GM12878 (cell line): ENCODE measurements around the gene ALG12. TPM values are rescaled to one million over a fixed set of nuclear protein-coding genes. Genes with fewer than 3 reads are reported as not detected.

Source experiments
- ATAC-seq: fragments of 200-7000 bp; cut with Tn5 transposase; 3 replicates; pipeline ENCODE4 v1.9.1; 2020; ENCODE audit warnings: mild to moderate bottlenecking, moderate library complexity
- BruUV-seq: library from RNA; stranded (reverse); fragments of 400-500 nt; replicated peaks from 2 replicates; lab custom pipeline; 2021; lab: Mats Ljungman, UMichigan
- CTCF ChIA-PET: fragments of 300-600 bp; sonication (Branson Sonifier 250); formaldehyde crosslinking; extraction: SDS; loops from one replicate; lab custom pipeline; 2021; ENCODE audit warnings: inconsistent platforms; lab: Yijun Ruan, JAX
- POLR2A ChIA-PET: fragments of 350-600 bp; formaldehyde crosslinking; extraction: SDS; loops from one replicate; lab custom pipeline; 2021; ENCODE audit warnings: inconsistent platforms; lab: Charles Lee
- RAD21 ChIA-PET: fragments of 300-600 bp; sonication (Branson Sonifier 250); formaldehyde crosslinking; loops from one replicate; lab custom pipeline; 2023; ENCODE audit warnings: antibody characterized with exemption; ENCODE audit not compliant: unreplicated experiment; lab: Charles Lee
- SMC1A ChIA-PET: fragments of 300-600 bp; sonication (Branson Sonifier 250); formaldehyde crosslinking; loops from one replicate; lab custom pipeline; 2023; ENCODE audit not compliant: unreplicated experiment, uncharacterized antibody; lab: Charles Lee
- DNase-seq: peaks from one replicate; pipeline ENCODE4 v3.0.0-alpha.2; 2011; ENCODE audit warnings: low read depth, low spot score
- FAIRE-seq: peaks from 3 replicates; lab custom pipeline; 2011; peaks lifted over from hg19 to GRCh38; lab: Jason Lieb, UNC
- H2AFZ ChIP-seq: 2 replicates; pipeline ENCODE4 v1.6.0; 2011; ENCODE audit warnings: low read depth, low read length, control low read depth; ENCODE audit not compliant: control insufficient read depth
- H3K27ac ChIP-seq: 2 replicates; pipeline ENCODE4 v1.5.1; 2011; ENCODE audit warnings: control low read depth; ENCODE audit not compliant: control insufficient read depth, insufficient read depth
- H3K27me3 ChIP-seq, 2 experiments: replicated peaks in 1 of 2; 2 replicates each; pipeline versions ENCODE4 v1.6.0 to v1.6.1; 2011; ENCODE audit warnings: low read length in 1 of 2; ENCODE audit not compliant: control insufficient read depth in 2 of 2, insufficient read depth in 2 of 2
- H3K36me3 ChIP-seq, 2 experiments: 2 replicates each; pipeline ENCODE4 v1.5.1; 2011; ENCODE audit warnings: low read length in 1 of 2; ENCODE audit not compliant: control insufficient read depth in 2 of 2, insufficient read depth in 2 of 2
- H3K4me1 ChIP-seq: 2 replicates; pipeline ENCODE4 v1.6.1; 2011; ENCODE audit warnings: mild to moderate bottlenecking, low read length, moderate library complexity, mixed read lengths; ENCODE audit not compliant: control insufficient read depth, insufficient read depth
- H3K4me2 ChIP-seq: 2 replicates; pipeline ENCODE4 v1.6.0; 2011; ENCODE audit warnings: control low read depth; ENCODE audit not compliant: control insufficient read depth, insufficient read depth
- H3K4me3 ChIP-seq: fragments of 200-600 bp; sonication (generic); 2 replicates; pipeline ENCODE4 v1.5.1; 2016
- H3K79me2 ChIP-seq: 2 replicates; pipeline ENCODE4 v1.6.0; 2011; ENCODE audit warnings: low read length; ENCODE audit not compliant: control insufficient read depth, insufficient read depth
- H3K9ac ChIP-seq: 2 replicates; pipeline ENCODE4 v1.8.0; 2011; ENCODE audit warnings: low read length, control low read depth, mixed read lengths; ENCODE audit not compliant: control insufficient read depth, insufficient read depth
- H3K9me3 ChIP-seq: replicated peaks from 3 replicates; pipeline ENCODE4 v1.5.1; 2011; ENCODE audit warnings: mild to moderate bottlenecking, low read length; ENCODE audit not compliant: control insufficient read depth, insufficient read depth
- H4K20me1 ChIP-seq: 2 replicates; pipeline ENCODE4 v1.6.0; 2011; ENCODE audit not compliant: control insufficient read depth, insufficient read depth
- CBX5 ChIP-seq: sonication (generic); IDR thresholded peaks from 2 replicates; pipeline ENCODE4 v1.6.1; 2016; ENCODE audit warnings: low read depth, moderate library complexity, mild to moderate bottlenecking, inconsistent platforms
- CHD2 ChIP-seq: IDR thresholded peaks from 2 replicates; pipeline ENCODE4 v1.6.1; 2011; ENCODE audit warnings: low read depth, low read length, improper control_type of control experiment, borderline replicate concordance
- CREB1 ChIP-seq: IDR thresholded peaks from 2 replicates; pipeline ENCODE4 v1.6.1; 2012; ENCODE audit warnings: low read depth, mild to moderate bottlenecking, inconsistent platforms
- GABPA ChIP-seq: IDR thresholded peaks from 2 replicates; pipeline ENCODE4 v1.6.1; 2014; ENCODE audit warnings: antibody characterized with exemption, low read depth, mild to moderate bottlenecking, inconsistent platforms
- HCFC1 ChIP-seq: fragments of 150-350 bp; IDR thresholded peaks from 2 replicates; pipeline ENCODE4 v1.6.1; 2014; ENCODE audit warnings: low read length
- IKZF1 ChIP-seq: fragments of 450-650 bp; conservative IDR thresholded peaks from 2 replicates; pipeline ENCODE4 v1.6.1; 2017; ENCODE audit warnings: antibody characterized with exemption, mild to moderate bottlenecking
- JUND ChIP-seq: IDR thresholded peaks from 2 replicates; pipeline ENCODE4 v1.6.1; 2012; ENCODE audit warnings: low read depth, mild to moderate bottlenecking, low read length, improper control_type of control experiment, moderate library complexity
- MYB ChIP-seq: fragments of 150-350 bp; IDR thresholded peaks from 2 replicates; pipeline ENCODE4 v1.6.1; 2014; ENCODE audit warnings: mild to moderate bottlenecking, low read depth, low read length, borderline replicate concordance
- NR2F1 ChIP-seq: fragments of 450-650 bp; conservative IDR thresholded peaks from 2 replicates; pipeline ENCODE4 v1.6.1; 2017; ENCODE audit warnings: mild to moderate bottlenecking
- POLR2A ChIP-seq: IDR thresholded peaks from 2 replicates; pipeline ENCODE4 v1.6.1; 2011; ENCODE audit warnings: low read depth, mild to moderate bottlenecking, low read length
- POU2F2 ChIP-seq: IDR thresholded peaks from 3 replicates; pipeline ENCODE4 v1.6.1; 2011; ENCODE audit warnings: low read depth, mild to moderate bottlenecking, low read length, borderline replicate concordance
- RAD21 ChIP-seq: IDR thresholded peaks from 2 replicates; pipeline ENCODE4 v1.6.1; 2011; ENCODE audit warnings: mild to moderate bottlenecking, low read depth, low read length, moderate library complexity; ENCODE audit not compliant: insufficient read depth
- RBBP5 ChIP-seq: fragments of 200-600 bp; sonication (generic); conservative IDR thresholded peaks from 2 replicates; pipeline ENCODE4 v1.6.1; 2016
- ZNF217 ChIP-seq: fragments of 450-650 bp; IDR thresholded peaks from 2 replicates; pipeline ENCODE4 v1.6.1; 2017; ENCODE audit warnings: antibody characterized with exemption, mild to moderate bottlenecking
- WGBS: methylation state at CpG from one replicate; pipeline ENCODE4 v1.1.6; 2016; ENCODE audit warnings: low lambda C conversion rate; ENCODE audit not compliant: insufficient replicate concordance, insufficient coverage; ENCODE audit errors: missing lambda C conversion rate; 5-methylcytosine and 5-hydroxymethylcytosine counted together
- in situ Hi-C: fragments of 300-500 bp; cut with MboI; formaldehyde crosslinking; loops from 9 replicates; pipeline ENCODE4 v1.14.3; 2018; ENCODE audit warnings: mixed read lengths
- intact Hi-C: fragments of 100-400 bp; cut with micrococcal nuclease; formaldehyde crosslinking; loops from one replicate; pipeline ENCODE4 v1.14.2; 2022; ENCODE audit not compliant: unreplicated experiment
- polyA plus RNA-seq, 11 experiments: library from polyadenylated mRNA; depleted of rRNA in 4 of 11; unstranded in 6 of 11; stranded (reverse) in 5 of 11; fragments of >200 nt; fragmentation: Nextera tagmentation in 4 of 11; fragmentation: Illumina TruSeq in 1 of 11; extraction: Ambion mirVana in 4 of 11; extraction: Trizol in 1 of 11; gene quantifications; 1 replicate in 1 of 11; 2 replicates in 10 of 11; pipeline versions ENCODE4 v1.2.1 to v1.2.3, GENCODE V29; 2011 to 2016; ENCODE audit warnings: inconsistent platforms in 2 of 11, missing spikeins in 2 of 11, low read depth in 1 of 11
- total RNA-seq, 4 experiments: library from RNA; depleted of rRNA in 3 of 4; stranded (reverse); fragments of >200 nt in 3 of 4; fragmentation: Illumina TruSeq in 1 of 4; extraction: Trizol in 1 of 4; gene quantifications; 2 replicates each; pipeline versions ENCODE4 v1.2.1 to v1.2.3, GENCODE V29; 2013 to 2021
- TF ChIP-seq, protein P1 (sequence below): IDR thresholded peaks from 2 replicates; pipeline ENCODE4 v1.6.1; 2011; ENCODE audit warnings: borderline replicate concordance, low read depth, mild to moderate bottlenecking, moderate library complexity, mixed read lengths, low read length; ENCODE audit not compliant: insufficient read depth; ENCODE audit errors: extremely low read length
- TF ChIP-seq, protein P2 (sequence below): fragments of 450-650 bp; conservative IDR thresholded peaks from 2 replicates; pipeline ENCODE4 v1.6.1; 2017; ENCODE audit warnings: mild to moderate bottlenecking, moderate library complexity

ALG12 gene
- total and polyA plus RNA-seq, 10 of the 15 experiments (the other 5 are each of a cell fraction or from before 2014, with no cell fraction given) = 0.22 to 23.4 (median 6.6) TPM

DNA sequence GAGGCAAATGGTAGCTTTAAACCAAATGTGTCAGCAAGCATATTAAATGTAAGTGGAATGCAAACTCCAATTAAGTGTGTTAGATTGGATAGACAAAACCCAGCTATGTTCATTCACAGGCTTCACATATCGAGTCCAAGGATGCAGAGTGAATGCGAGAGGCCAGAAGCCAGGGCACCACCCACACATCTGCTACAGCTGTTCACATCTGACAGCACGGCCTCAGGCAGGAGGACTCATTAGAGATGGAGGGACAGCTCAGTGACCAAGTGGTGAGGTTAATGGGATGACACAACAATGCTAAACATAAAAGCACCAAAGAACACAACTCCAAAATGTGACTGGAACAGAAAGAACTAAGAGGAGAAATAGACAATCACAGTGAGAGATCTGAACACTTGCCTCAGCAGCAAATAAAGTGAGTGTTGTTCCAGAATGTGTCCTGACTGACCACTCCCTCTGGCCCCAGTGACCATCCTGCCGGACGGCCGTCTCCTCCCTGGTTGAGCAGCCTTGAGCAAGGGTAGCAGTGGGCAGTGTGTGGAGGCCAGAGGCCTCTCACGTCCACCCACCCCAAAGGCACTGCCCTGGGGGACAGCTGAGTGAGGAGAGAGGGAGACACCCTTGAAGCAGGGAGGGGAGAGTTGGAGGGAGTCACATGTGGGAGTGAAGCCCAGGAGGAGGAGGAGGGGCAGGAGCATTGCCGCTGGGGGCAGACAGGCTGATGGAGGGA, 23.8 kb downstream of the ALG12 start:
- in situ Hi-C loops = no loop called here
- ChIA-PET CTCF (interaction anchor here (0.9 kb wide), 1 partner anchor 13 kb away, joined by 3 read pairs; no protein-coding TSS in a partner anchor), SMC1A (no interaction called here), POLR2A (interaction anchor here (1.1 kb wide), 1 partner anchor 19 kb away, joined by 4 read pairs; no protein-coding TSS in a partner anchor), RAD21 (no interaction called here)
- H3K4me1 ChIP-seq = no peaks in the 10 kb centered on the region
- H3K36me3 ChIP-seq = peaks cover 0 to 20% of the 10 kb centered on the region in 2 experiments; a peak in 3 of 4 replicates
- no peak for DNase-seq
- no peaks in the 10 kb centered on the region for H3K27me3 ChIP-seq
- TF ChIP-seq ZNF217 (no peak), POU2F2 (no peak), POLR2A (peak; percentile 55)
- no peak for FAIRE-seq
- no peak overlapping the region for H3K4me2 ChIP-seq
- H3K9ac ChIP-seq = no peak overlapping the region
- no TSS peak for BruUV-seq
- 91% methylated on average over 8 of the region's 8 CpGs for WGBS
- H2AFZ ChIP-seq = no peak overlapping the region
- no peaks in the 10 kb centered on the region for H3K79me2 ChIP-seq
- H4K20me1 ChIP-seq = no peaks in the 10 kb centered on the region
- no peak overlapping the region for H3K27ac ChIP-seq
- no peak overlapping the region for H3K4me3 ChIP-seq
- no peak for ATAC-seq
- intact Hi-C loops = no loop called here
- H3K9me3 ChIP-seq = no peaks in the 10 kb centered on the region; the same call in 2 of the 3 replicates

DNA sequence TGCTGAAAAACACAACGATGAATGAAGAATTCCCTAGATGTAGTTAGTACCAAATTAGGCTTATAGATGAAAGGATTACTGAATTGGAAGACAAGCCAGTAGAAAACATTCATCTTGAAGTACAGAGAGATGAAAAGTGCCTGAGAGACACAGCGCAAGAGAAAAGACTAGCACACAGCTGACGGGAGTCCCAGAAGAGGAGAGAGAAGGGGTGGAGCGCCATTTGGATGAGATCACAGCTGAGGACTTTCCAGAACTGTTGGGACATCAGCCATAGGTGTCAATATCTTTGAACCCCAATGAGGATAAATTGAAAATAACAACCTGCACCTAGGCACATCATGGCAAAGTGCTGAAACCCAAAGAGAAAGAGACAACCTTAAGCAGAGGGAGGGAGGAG, 25.2 kb downstream of the ALG12 start:
- no peak overlapping the region for H3K4me2 ChIP-seq
- peaks cover 2% of the 10 kb centered on the region; the same call in 1 of the 3 replicates for H3K9me3 ChIP-seq
- intact Hi-C loops = no loop called here
- H3K9ac ChIP-seq = no peak overlapping the region
- H3K36me3 ChIP-seq = peaks cover 7 to 26% of the 10 kb centered on the region in 2 experiments
- no peak for FAIRE-seq
- CTCF ChIA-PET = no interaction called here
- H3K4me3 ChIP-seq = no peak overlapping the region
- SMC1A ChIA-PET = interaction anchor here (1.0 kb wide), 1 partner anchor 22 kb away, joined by 3 read pairs; no protein-coding TSS in a partner anchor
- in situ Hi-C loops = no loop called here
- POLR2A ChIA-PET = no interaction called here
- no peak overlapping the region for H3K27ac ChIP-seq
- 82% methylated on average over 4 of the region's 4 CpGs for WGBS
- no peak for ATAC-seq
- no peaks in the 10 kb centered on the region for H3K4me1 ChIP-seq
- no TSS peak for BruUV-seq
- H3K79me2 ChIP-seq = no peaks in the 10 kb centered on the region
- DNase-seq = no peak
- RAD21 ChIA-PET = no interaction called here
- no peaks in the 10 kb centered on the region for H4K20me1 ChIP-seq
- no peaks in the 10 kb centered on the region for H3K27me3 ChIP-seq
- no peak overlapping the region for H2AFZ ChIP-seq
- no peak for TF ChIP-seq POU2F2
- no peak for TF ChIP-seq IKZF1
- no peak for TF ChIP-seq NR2F1
- no peak for TF ChIP-seq CBX5
- no peak for TF ChIP-seq HCFC1
- no peak for TF ChIP-seq RAD21
- TF ChIP-seq RBBP5 = no peak
- TF ChIP-seq JUND = no peak
- no peak for TF ChIP-seq CHD2
- no peak for TF ChIP-seq GABPA
- no peak for TF ChIP-seq MYB
- no peak for TF ChIP-seq CREB1
- TF ChIP-seq, protein P1, sequence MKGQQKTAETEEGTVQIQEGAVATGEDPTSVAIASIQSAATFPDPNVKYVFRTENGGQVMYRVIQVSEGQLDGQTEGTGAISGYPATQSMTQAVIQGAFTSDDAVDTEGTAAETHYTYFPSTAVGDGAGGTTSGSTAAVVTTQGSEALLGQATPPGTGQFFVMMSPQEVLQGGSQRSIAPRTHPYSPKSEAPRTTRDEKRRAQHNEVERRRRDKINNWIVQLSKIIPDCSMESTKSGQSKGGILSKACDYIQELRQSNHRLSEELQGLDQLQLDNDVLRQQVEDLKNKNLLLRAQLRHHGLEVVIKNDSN = no peak
- TF ChIP-seq, protein P2, sequence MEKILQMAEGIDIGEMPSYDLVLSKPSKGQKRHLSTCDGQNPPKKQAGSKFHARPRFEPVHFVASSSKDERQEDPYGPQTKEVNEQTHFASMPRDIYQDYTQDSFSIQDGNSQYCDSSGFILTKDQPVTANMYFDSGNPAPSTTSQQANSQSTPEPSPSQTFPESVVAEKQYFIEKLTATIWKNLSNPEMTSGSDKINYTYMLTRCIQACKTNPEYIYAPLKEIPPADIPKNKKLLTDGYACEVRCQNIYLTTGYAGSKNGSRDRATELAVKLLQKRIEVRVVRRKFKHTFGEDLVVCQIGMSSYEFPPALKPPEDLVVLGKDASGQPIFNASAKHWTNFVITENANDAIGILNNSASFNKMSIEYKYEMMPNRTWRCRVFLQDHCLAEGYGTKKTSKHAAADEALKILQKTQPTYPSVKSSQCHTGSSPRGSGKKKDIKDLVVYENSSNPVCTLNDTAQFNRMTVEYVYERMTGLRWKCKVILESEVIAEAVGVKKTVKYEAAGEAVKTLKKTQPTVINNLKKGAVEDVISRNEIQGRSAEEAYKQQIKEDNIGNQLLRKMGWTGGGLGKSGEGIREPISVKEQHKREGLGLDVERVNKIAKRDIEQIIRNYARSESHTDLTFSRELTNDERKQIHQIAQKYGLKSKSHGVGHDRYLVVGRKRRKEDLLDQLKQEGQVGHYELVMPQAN = no peak
